ENCODE data around the gene FBXL2. TPM values are rescaled to one million over a fixed set of nuclear protein-coding genes. Genes with fewer than 3 reads are reported as not detected.

Gene FBXL2
- total RNA-seq, 4 donors from 2014 or later, result 2.2 to 4.1 (median 3.3) TPM

GRCh38 chr3:33250712-33251111, 26.5 kb upstream of the FBXL2 start:
- TF ChIP-seq POLR2AphosphoS5 (IDR thresholded peaks at IDR 0.05) (no peak), EP300 (IDR thresholded peaks at IDR 0.05) (no peak), CTCF (IDR thresholded peaks at IDR 0.05) (no peak)
- Histone ChIP-seq H3K27ac (no peak overlapping the region), H3K9me3 (no peaks in the 10 kb centered on the region), H3K36me3 (no peaks in the 10 kb centered on the region), H3K4me1 (no peaks in the 10 kb centered on the region), H3K4me3 (no peak overlapping the region), H3K27me3 (no peaks in the 10 kb centered on the region)
- DNase-seq (ENCODE audit: low spot score in 2 of 2), result no peak
- 47% methylated on average over 1 of the region's 1 CpG for WGBS

DNA sequence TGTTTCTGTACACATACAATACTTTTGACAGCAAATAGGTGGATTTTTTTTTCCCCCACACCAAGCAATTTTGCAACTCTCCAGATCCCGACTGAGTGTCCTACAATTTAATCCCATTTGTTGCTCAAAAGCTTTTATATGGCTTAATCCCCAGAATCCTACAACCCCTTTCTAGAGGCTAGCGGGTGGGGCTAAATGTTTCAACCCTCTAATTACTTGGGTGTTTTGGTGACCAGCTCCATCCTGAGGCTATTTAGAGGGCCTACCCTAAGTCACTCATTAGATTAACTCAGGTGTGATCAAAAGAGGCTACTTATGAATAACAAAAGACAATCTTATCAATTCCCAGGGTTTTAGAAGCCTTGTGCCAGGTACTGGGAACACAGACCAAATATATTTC, 21.0 kb upstream of the FBXL2 start:
- no peaks in the 10 kb centered on the region for H3K36me3 ChIP-seq
- no peak for DNase-seq (ENCODE audit: low spot score in 2 of 2)
- H3K4me3 ChIP-seq, result no peak overlapping the region
- no peaks in the 10 kb centered on the region for H3K9me3 ChIP-seq
- H3K27ac ChIP-seq, result no peak overlapping the region
- TF ChIP-seq EP300 (IDR thresholded peaks at IDR 0.05), result no peak
- no peak for TF ChIP-seq CTCF (IDR thresholded peaks at IDR 0.05)
- no peaks in the 10 kb centered on the region for H3K27me3 ChIP-seq
- no peaks in the 10 kb centered on the region for H3K4me1 ChIP-seq
- 74% methylated on average over 2 of the region's 2 CpGs for WGBS

- TF ChIP-seq CTCF (IDR thresholded peaks at IDR 0.05), result no peak
- TF ChIP-seq POLR2AphosphoS5 (IDR thresholded peaks at IDR 0.05), result no peak
- no peak for TF ChIP-seq POLR2A (IDR thresholded peaks at IDR 0.05)
- no peak for TF ChIP-seq EP300 (IDR thresholded peaks at IDR 0.05)
- 93% methylated on average over 5 of the region's 5 CpGs for WGBS
- no peak for DNase-seq (ENCODE audit: low spot score in 2 of 2)
- Histone ChIP-seq H3K4me1 (no peaks in the 10 kb centered on the region), H3K27me3 (no peaks in the 10 kb centered on the region), H3K9me3 (no peaks in the 10 kb centered on the region), H3K27ac (no peak overlapping the region), H3K36me3 (no peaks in the 10 kb centered on the region), H3K4me3 (no peak overlapping the region)
Observed at GRCh38 chr3:33260104-33260503, 17.1 kb upstream of the FBXL2 start.

DNA sequence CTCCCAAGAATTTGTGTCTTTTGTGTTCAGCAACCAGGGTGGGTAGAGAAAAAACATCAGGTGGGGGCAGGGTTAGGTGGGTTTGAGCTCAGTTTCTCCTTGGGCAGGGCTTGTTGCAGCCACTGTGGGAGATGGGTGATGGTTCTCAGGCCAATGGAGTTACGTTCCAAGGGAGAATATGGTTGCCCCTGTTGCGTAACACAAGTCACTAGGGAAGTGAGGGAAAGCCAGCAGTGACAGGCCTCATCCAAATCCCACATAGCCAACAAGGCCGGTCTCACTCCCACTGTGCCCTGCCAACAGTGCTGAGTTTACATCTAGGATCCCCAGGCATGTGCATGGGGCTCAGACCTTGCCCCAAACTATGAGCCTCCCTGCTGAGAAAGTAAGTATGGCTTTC, 7.9 kb upstream of the FBXL2 start:
- Histone ChIP-seq H3K27ac (no peak overlapping the region), H3K27me3 (no peaks in the 10 kb centered on the region), H3K4me1 (no peaks in the 10 kb centered on the region), H3K36me3 (no peaks in the 10 kb centered on the region), H3K4me3 (no peak overlapping the region), H3K9me3 (no peaks in the 10 kb centered on the region)
- DNase-seq (ENCODE audit: low spot score in 2 of 2), result no peak
- TF ChIP-seq POLR2A (IDR thresholded peaks at IDR 0.05) (no peak), EP300 (IDR thresholded peaks at IDR 0.05) (no peak), CTCF (IDR thresholded peaks at IDR 0.05) (no peak), POLR2AphosphoS5 (IDR thresholded peaks at IDR 0.05) (no peak)
- 93% methylated on average over 3 of the region's 3 CpGs for WGBS

GRCh38 chr3:33271324-33271723, 5.9 kb upstream of the FBXL2 start:
- no peak for DNase-seq (ENCODE audit: low spot score in 2 of 2)
- Histone ChIP-seq H3K4me3 (no peak overlapping the region), H3K27ac (no peak overlapping the region), H3K27me3 (no peaks in the 10 kb centered on the region), H3K36me3 (no peaks in the 10 kb centered on the region), H3K4me1 (no peaks in the 10 kb centered on the region), H3K9me3 (no peaks in the 10 kb centered on the region)
- no peak for TF ChIP-seq POLR2A (IDR thresholded peaks at IDR 0.05)
- TF ChIP-seq CTCF (IDR thresholded peaks at IDR 0.05), result no peak
- TF ChIP-seq EP300 (IDR thresholded peaks at IDR 0.05), result no peak
- no peak for TF ChIP-seq POLR2AphosphoS5 (IDR thresholded peaks at IDR 0.05)
- 94% methylated on average over 4 of the region's 4 CpGs for WGBS

Data from suprapubic skin (tissue), 4 donors.